Caco-2 (cell line): Measurements from ENCODE around the gene DNAJC4. TPM values are rescaled to one million over a fixed set of nuclear protein-coding genes. Genes with fewer than 3 reads are reported as not detected.
"Not testable (repeated sequence)": the region's sequence is repeated elsewhere in the genome, so short reads cannot be mapped to it uniquely, and the experiment has no call there.

Experiments
- BruUV-seq: library from RNA; stranded (reverse); fragments of 400-500 nt; replicated peaks from 2 replicates; lab custom pipeline; 2021; lab: Mats Ljungman, UMichigan
- CTCF ChIA-PET: fragments of 300-600 bp; sonication (Branson Sonifier 250); formaldehyde crosslinking; loops from one replicate; lab custom pipeline; 2022; ENCODE audit warnings: antibody characterized with exemption; lab: Charles Lee
- POLR2A ChIA-PET: fragments of 300-600 bp; sonication (Branson Sonifier 250); formaldehyde crosslinking; loops from one replicate; lab custom pipeline; 2022; ENCODE audit warnings: antibody characterized with exemption; lab: Charles Lee
- DNase-seq, 2 experiments: peaks; one replicate each; pipeline versions ENCODE4 v3.0.0 to v3.0.0-alpha.2; 2020 to 2022
- H3K27me3 ChIP-seq: replicated peaks from 2 replicates; pipeline ENCODE4 v1.6.0; 2011; ENCODE audit warnings: low read length; ENCODE audit not compliant: control insufficient read depth, insufficient read depth
- H3K36me3 ChIP-seq: 2 replicates; pipeline ENCODE4 v1.5.1; 2011; ENCODE audit warnings: low read length; ENCODE audit not compliant: control insufficient read depth, insufficient read depth
- H3K4me1 ChIP-seq: fragments of 250-450 bp; sonication (Bioruptor Pico); 2 replicates; pipeline ENCODE4 v1.5.1; 2020; ENCODE audit warnings: mild to moderate bottlenecking
- H3K4me3 ChIP-seq: 2 replicates; pipeline ENCODE4 v1.5.1; 2011; ENCODE audit warnings: low read depth, mild to moderate bottlenecking, control low read depth, low read length
- H3K9me3 ChIP-seq: fragments of 250-450 bp; sonication (Bioruptor Pico); 2 replicates; pipeline ENCODE4 v1.5.1; 2020; ENCODE audit warnings: mild to moderate bottlenecking, moderate library complexity
- H3K27ac Mint-ChIP-seq: one replicate; pipeline ENCODE4 v1.8.0; 2022; ENCODE audit warnings: mixed read lengths; ENCODE audit not compliant: unreplicated experiment
- H3K27me3 Mint-ChIP-seq: one replicate; pipeline ENCODE4 v1.8.0; 2022; ENCODE audit warnings: mixed read lengths; ENCODE audit not compliant: insufficient read depth, unreplicated experiment
- H3K36me3 Mint-ChIP-seq: one replicate; pipeline ENCODE4 v1.8.0; 2022; ENCODE audit warnings: mild to moderate bottlenecking, mixed read lengths; ENCODE audit not compliant: insufficient read depth, unreplicated experiment
- H3K4me1 Mint-ChIP-seq: one replicate; pipeline ENCODE4 v1.8.0; 2022; ENCODE audit warnings: low read depth, mixed read lengths; ENCODE audit not compliant: unreplicated experiment
- H3K4me3 Mint-ChIP-seq: one replicate; pipeline ENCODE4 v1.8.0; 2022; ENCODE audit warnings: mild to moderate bottlenecking, moderate library complexity, mixed read lengths; ENCODE audit not compliant: unreplicated experiment
- H3K9me3 Mint-ChIP-seq: one replicate; pipeline ENCODE4 v1.8.0; 2022; ENCODE audit warnings: mixed read lengths; ENCODE audit not compliant: unreplicated experiment
- intact Hi-C: fragments of 100-400 bp; cut with micrococcal nuclease; formaldehyde crosslinking; loops from one replicate; pipeline ENCODE4 v1.10.0; 2022; ENCODE audit not compliant: unreplicated experiment
- total RNA-seq: library from RNA; stranded (reverse); gene quantifications from 2 replicates; pipeline ENCODE4 v1.2.3, GENCODE V29; 2022
- TF ChIP-seq, protein P1 (sequence below), 2 experiments: fragments of 200-600 bp in 1 of 2; IDR thresholded peaks; 1 replicate in 1 of 2; 2 replicates in 1 of 2; pipeline versions ENCODE4 v1.5.1 to v1.8.0; 2011 to 2022; ENCODE audit warnings: antibody characterized with exemption in 1 of 2, control low read depth in 1 of 2, inconsistent platforms in 1 of 2, low read depth in 1 of 2, low read length in 1 of 2, mild to moderate bottlenecking in 1 of 2, moderate library complexity in 1 of 2; ENCODE audit not compliant: insufficient read depth in 1 of 2, severe bottlenecking in 1 of 2, unreplicated experiment in 1 of 2

Gene DNAJC4
- total RNA-seq, 1 experiment from 2014 or later: 22.9 TPM

DNA sequence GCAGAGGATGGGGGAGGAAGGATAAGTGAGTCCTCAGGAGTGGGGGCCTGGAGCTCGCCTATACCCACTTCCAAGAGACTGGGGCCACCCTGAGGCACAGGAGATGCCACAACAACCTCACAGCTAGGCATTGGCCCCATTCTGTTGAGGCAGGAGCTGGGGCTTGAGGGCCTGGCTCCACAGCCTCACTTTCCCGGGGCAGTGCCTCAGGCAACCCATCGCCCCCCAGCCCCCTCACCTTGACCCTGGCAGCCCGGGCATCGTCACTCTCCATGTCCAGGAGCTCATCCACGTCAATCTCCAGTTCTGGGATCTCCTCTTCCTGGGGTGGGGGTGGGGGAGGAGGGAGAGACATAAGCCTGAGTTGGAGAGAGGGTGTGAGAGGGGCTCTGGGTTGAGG is 14.6 kb downstream of the DNAJC4 start:
- ChIA-PET CTCF (interaction anchor here (0.5 to 1.1 kb wide), 7 partner anchors 12 to 1030 kb away, joined by 3 to 8 read pairs (median 5); no protein-coding TSS in a partner anchor), POLR2A (interaction anchor here (1.1 kb wide), 1 partner anchor 15 kb away, joined by 4 read pairs; the partner anchor contains the start of gene DNAJC4)
- BruUV-seq: no TSS peak
- H3K36me3 ChIP-seq: 0 out of 2 replicates have a peak, but pooled peaks cover 3% of the 10 kb centered on the region
- Mint-ChIP-seq H3K27ac (peak overlapping the region; percentile 90), H3K4me1 (peaks cover 26% of the 10 kb centered on the region), H3K36me3 (peaks cover 68% of the 10 kb centered on the region), H3K27me3 (no peaks in the 10 kb centered on the region), H3K9me3 (no peaks in the 10 kb centered on the region), H3K4me3 (peak overlapping the region; percentile 97)
- no peaks in the 10 kb centered on the region for H3K27me3 ChIP-seq
- H3K9me3 ChIP-seq: no peaks in the 10 kb centered on the region
- H3K4me1 ChIP-seq: peaks cover 27% of the 10 kb centered on the region
- no peak for DNase-seq
- peak overlapping the region; percentile 90 for H3K4me3 ChIP-seq
- intact Hi-C loops: no loop called here
- TF ChIP-seq, protein P1, sequence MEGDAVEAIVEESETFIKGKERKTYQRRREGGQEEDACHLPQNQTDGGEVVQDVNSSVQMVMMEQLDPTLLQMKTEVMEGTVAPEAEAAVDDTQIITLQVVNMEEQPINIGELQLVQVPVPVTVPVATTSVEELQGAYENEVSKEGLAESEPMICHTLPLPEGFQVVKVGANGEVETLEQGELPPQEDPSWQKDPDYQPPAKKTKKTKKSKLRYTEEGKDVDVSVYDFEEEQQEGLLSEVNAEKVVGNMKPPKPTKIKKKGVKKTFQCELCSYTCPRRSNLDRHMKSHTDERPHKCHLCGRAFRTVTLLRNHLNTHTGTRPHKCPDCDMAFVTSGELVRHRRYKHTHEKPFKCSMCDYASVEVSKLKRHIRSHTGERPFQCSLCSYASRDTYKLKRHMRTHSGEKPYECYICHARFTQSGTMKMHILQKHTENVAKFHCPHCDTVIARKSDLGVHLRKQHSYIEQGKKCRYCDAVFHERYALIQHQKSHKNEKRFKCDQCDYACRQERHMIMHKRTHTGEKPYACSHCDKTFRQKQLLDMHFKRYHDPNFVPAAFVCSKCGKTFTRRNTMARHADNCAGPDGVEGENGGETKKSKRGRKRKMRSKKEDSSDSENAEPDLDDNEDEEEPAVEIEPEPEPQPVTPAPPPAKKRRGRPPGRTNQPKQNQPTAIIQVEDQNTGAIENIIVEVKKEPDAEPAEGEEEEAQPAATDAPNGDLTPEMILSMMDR (IDR thresholded peaks at IDR 0.05; ENCODE audit: insufficient read depth in 1 of 2, low read depth in 1 of 2, low read length in 1 of 2, severe bottlenecking in 1 of 2, unreplicated experiment in 1 of 2): no peak

DNA sequence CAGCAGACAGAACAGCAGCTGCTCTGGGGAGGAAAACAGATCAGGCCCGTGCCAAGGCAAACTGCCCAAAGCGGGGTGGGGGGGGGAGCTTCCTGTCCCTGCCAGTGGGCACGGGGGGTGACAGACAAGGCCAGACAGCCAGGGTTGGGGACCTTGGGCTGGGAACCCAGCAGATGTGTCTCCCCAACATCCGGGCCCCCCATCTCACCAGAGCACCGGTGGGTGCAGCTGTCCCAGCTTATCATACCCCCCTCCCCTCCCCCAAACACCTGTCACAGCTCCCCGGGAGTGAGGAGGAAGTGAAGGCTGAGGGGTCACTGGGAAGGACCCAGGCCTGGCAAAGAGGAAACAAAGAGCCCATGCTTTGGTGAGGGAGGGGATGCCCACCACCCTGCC is 15.1 kb downstream of the DNAJC4 start:
- intact Hi-C loops: no loop called here
- no peak for DNase-seq
- H3K4me1 Mint-ChIP-seq: peaks cover 21% of the 10 kb centered on the region
- peaks cover 64% of the 10 kb centered on the region for H3K36me3 Mint-ChIP-seq
- H3K27me3 Mint-ChIP-seq: no peaks in the 10 kb centered on the region
- peak overlapping the region; percentile 90 for H3K27ac Mint-ChIP-seq
- Histone ChIP-seq H3K4me1 (peaks cover 28% of the 10 kb centered on the region), H3K36me3 (0 out of 2 replicates have a peak, but pooled peaks cover 3% of the 10 kb centered on the region), H3K4me3 (peak overlapping the region; percentile 90), H3K27me3 (no peaks in the 10 kb centered on the region), H3K9me3 (no peaks in the 10 kb centered on the region)
- no TSS peak for BruUV-seq
- TF ChIP-seq, protein P1 (IDR thresholded peaks at IDR 0.05; ENCODE audit: insufficient read depth in 1 of 2, low read depth in 1 of 2, low read length in 1 of 2, severe bottlenecking in 1 of 2, unreplicated experiment in 1 of 2): no peak
- POLR2A ChIA-PET: interaction anchor here (0.5 to 1.1 kb wide), 2 partner anchors 15 to 612 kb away, joined by 3 to 4 read pairs; partner anchors contain the start of gene DNAJC4
- H3K4me3 Mint-ChIP-seq: peak overlapping the region; percentile 97
- CTCF ChIA-PET: interaction anchor here (0.5 to 1.5 kb wide), 8 partner anchors 12 to 1030 kb away, joined by 3 to 8 read pairs (median 5); no protein-coding TSS in a partner anchor
- H3K9me3 Mint-ChIP-seq: no peaks in the 10 kb centered on the region

DNA sequence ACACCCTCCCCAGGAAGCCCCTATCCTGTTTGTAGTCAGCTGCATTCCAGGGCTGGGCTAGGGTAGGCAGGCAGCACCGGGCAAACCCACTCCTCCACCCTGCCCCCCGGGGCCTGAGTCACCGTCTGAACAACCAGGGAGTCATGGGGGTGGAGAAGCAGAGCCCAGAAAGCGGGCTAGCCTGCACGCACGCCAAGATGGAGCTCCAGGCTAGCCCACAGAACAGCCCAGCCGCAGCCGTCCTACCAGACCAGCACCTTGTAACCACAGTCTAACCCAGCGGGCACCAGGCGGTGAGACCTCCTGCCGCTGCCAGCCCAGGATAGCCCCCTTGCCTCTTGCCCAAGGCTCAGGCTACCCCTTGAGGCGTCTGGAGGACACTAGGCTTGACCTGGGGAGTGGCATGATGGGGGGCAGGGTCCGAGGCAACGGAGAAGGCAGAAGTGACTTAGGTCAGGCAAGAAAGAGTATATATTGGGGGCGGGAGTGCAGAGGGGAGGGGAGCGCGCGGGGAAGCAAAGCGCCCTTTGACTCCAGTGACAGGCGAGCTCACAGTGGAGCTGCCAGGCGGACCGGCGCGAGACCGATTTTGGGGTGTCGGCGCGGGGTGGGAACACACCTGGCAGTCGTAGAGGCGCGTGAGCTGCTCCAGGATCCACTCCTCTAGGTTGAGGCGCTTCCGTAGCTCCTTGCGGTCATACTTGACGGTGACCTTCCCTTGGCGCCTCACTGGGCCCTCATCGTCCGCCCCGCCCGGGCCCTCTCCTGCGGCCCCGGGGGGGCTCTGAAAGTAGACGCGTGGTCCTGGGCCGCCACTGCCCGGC is 15.7 kb downstream of the DNAJC4 start:
- ChIA-PET CTCF (interaction anchor here (0.5 to 1.5 kb wide), 8 partner anchors 8 to 1029 kb away, joined by 3 to 6 read pairs (median 4); partner anchors contain the start of gene NAA40), POLR2A (interaction anchor here (0.5 to 2.0 kb wide), 6 partner anchors 16 to 611 kb away, joined by 3 to 22 read pairs (median 4); partner anchors contain the start of genes DNAJC4, PRDX5, STIP1 and TRMT112)
- DNase-seq: peak; percentile 72 to 85
- H3K4me3 ChIP-seq: peak overlapping the region; percentile 90
- peaks cover 20% of the 10 kb centered on the region for H3K4me1 Mint-ChIP-seq
- no TSS peak for BruUV-seq
- intact Hi-C loops: no loop called here
- H3K27ac Mint-ChIP-seq: peak overlapping the region; percentile 90
- H3K27me3 ChIP-seq: no peaks in the 10 kb centered on the region
- H3K4me3 Mint-ChIP-seq: peak overlapping the region; percentile 97
- 0 out of 2 replicates have a peak, but pooled peaks cover 3% of the 10 kb centered on the region for H3K36me3 ChIP-seq
- TF ChIP-seq, protein P1 (IDR thresholded peaks at IDR 0.05; ENCODE audit: insufficient read depth in 1 of 2, low read depth in 1 of 2, low read length in 1 of 2, severe bottlenecking in 1 of 2, unreplicated experiment in 1 of 2): no peak
- no peaks in the 10 kb centered on the region for H3K9me3 ChIP-seq
- no peaks in the 10 kb centered on the region for H3K27me3 Mint-ChIP-seq
- peaks cover 32% of the 10 kb centered on the region for H3K4me1 ChIP-seq
- no peaks in the 10 kb centered on the region for H3K9me3 Mint-ChIP-seq
- peaks cover 57% of the 10 kb centered on the region for H3K36me3 Mint-ChIP-seq

DNA sequence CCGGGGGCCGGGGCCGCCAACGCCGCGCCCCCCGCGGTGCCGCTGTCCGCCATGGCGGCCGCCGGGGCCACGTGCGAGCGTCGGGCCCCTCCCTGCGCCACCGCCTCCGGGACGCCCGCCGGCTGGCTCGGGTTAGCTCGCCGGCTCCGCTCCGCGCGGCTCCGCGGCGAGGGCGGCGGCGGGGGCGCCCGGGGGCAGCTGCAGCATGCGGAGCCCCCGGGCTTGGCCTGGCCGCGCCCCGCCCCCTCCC is 16.2 kb downstream of the DNAJC4 start:
- intact Hi-C loops: not testable (repeated sequence)
- peaks cover 32% of the 10 kb centered on the region for H3K4me1 ChIP-seq

More for the DNA sequence above, 16.2 kb downstream of the DNAJC4 start:
- ChIA-PET CTCF (interaction anchor here (1.0 to 1.5 kb wide), 5 partner anchors 9 to 307 kb away, joined by 3 to 5 read pairs (median 3); partner anchors contain the start of gene NAA40), POLR2A (interaction anchor here (0.5 to 2.0 kb wide), 4 partner anchors 23 to 71 kb away, joined by 3 to 22 read pairs (median 4); partner anchors contain the start of genes PRDX5, STIP1 and TRMT112)
- H3K9me3 ChIP-seq, H3K36me3 ChIP-seq, BruUV-seq, H3K27me3 ChIP-seq, H3K27me3 Mint-ChIP-seq, H3K9me3 Mint-ChIP-seq, DNase-seq: not testable (repeated sequence)
- peaks cover 20% of the 10 kb centered on the region for H3K4me1 Mint-ChIP-seq
- peak overlapping the region; percentile 97 for H3K4me3 Mint-ChIP-seq
- H3K4me3 ChIP-seq: peak overlapping the region; percentile 90
- peaks cover 52% of the 10 kb centered on the region for H3K36me3 Mint-ChIP-seq
- peak overlapping the region; percentile 90 for H3K27ac Mint-ChIP-seq
